GM23338 (cell line): ENCODE measurements around the gene TLCD3A. TPM values are rescaled to one million over a fixed set of nuclear protein-coding genes. Genes with fewer than 3 reads are reported as not detected.
A peak's percentile ranks its signal among the peaks of the same experiment; 100 is the strongest.

Source experiments
- ATAC-seq: fragments of 200-7000 bp; cut with Tn5 transposase; 3 replicates; pipeline ENCODE4 v1.9.1; 2020
- DNase-seq: peaks from one replicate; pipeline ENCODE4 v3.0.0-alpha.2; 2015; ENCODE audit warnings: low spot score
- H2AFZ ChIP-seq: fragments of 200-600 bp; sonication (generic); 2 replicates; pipeline ENCODE4 v1.8.0; 2016; ENCODE audit warnings: antibody characterized with exemption, mild to moderate bottlenecking, moderate library complexity
- H3F3A ChIP-seq: fragments of 200-600 bp; sonication (generic); replicated peaks from 2 replicates; pipeline ENCODE4 v1.8.0; 2017; ENCODE audit warnings: antibody characterized with exemption, mixed run types, low read depth
- H3K27ac ChIP-seq: fragments of 200-600 bp; sonication (generic); 2 replicates; pipeline ENCODE4 v1.6.1; 2016; ENCODE audit warnings: low read depth
- H3K27me3 ChIP-seq: fragments of 200-600 bp; sonication (generic); 2 replicates; pipeline ENCODE4 v1.8.0; 2016; ENCODE audit warnings: mild to moderate bottlenecking, mixed run types, moderate library complexity; ENCODE audit not compliant: insufficient read depth
- H3K36me3 ChIP-seq: fragments of 200-600 bp; sonication (generic); 2 replicates; pipeline ENCODE4 v1.8.0; 2016; ENCODE audit warnings: mild to moderate bottlenecking; ENCODE audit not compliant: insufficient read depth
- H3K4me1 ChIP-seq: fragments of 200-600 bp; sonication (generic); 2 replicates; pipeline ENCODE4 v1.8.0; 2016; ENCODE audit warnings: mild to moderate bottlenecking, moderate library complexity; ENCODE audit not compliant: insufficient read depth
- H3K4me2 ChIP-seq: fragments of 200-600 bp; sonication (generic); 2 replicates; pipeline ENCODE4 v1.7.1; 2017; ENCODE audit warnings: mixed run types
- H3K4me3 ChIP-seq: fragments of 200-600 bp; sonication (generic); 2 replicates; pipeline ENCODE4 v1.6.1; 2016; ENCODE audit warnings: mixed run types
- H3K79me2 ChIP-seq: fragments of 200-600 bp; sonication (generic); replicated peaks from 2 replicates; pipeline ENCODE4 v1.8.0; 2017; ENCODE audit warnings: mild to moderate bottlenecking; ENCODE audit not compliant: insufficient read depth
- H3K9me2 ChIP-seq: fragments of 200-600 bp; sonication (generic); 2 replicates; pipeline ENCODE4 v1.8.0; 2017; ENCODE audit not compliant: insufficient read depth
- H4K20me1 ChIP-seq: fragments of 200-600 bp; sonication (generic); replicated peaks from 2 replicates; pipeline ENCODE4 v1.8.0; 2017; ENCODE audit warnings: mild to moderate bottlenecking; ENCODE audit not compliant: insufficient read depth
- H3K27ac Mint-ChIP-seq: 2 replicates; pipeline ENCODE4 v1.8.0; 2020; ENCODE audit warnings: inconsistent platforms, mild to moderate bottlenecking, moderate library complexity, mixed read lengths
- H3K27me3 Mint-ChIP-seq: 3 replicates; pipeline ENCODE4 v1.8.0; 2022; ENCODE audit warnings: low read depth, mild to moderate bottlenecking, moderate library complexity, mixed read lengths, inconsistent platforms; ENCODE audit not compliant: insufficient read depth, poor library complexity
- H3K36me3 Mint-ChIP-seq: 3 replicates; pipeline ENCODE4 v1.8.0; 2021; ENCODE audit warnings: low read depth, mild to moderate bottlenecking, inconsistent platforms, moderate library complexity, mixed read lengths
- H3K4me1 Mint-ChIP-seq: 3 replicates; pipeline ENCODE4 v1.8.0; 2020; ENCODE audit warnings: mild to moderate bottlenecking, inconsistent platforms, mixed read lengths
- H3K4me3 Mint-ChIP-seq: 3 replicates; pipeline ENCODE4 v1.8.0; 2021; ENCODE audit warnings: moderate library complexity, mild to moderate bottlenecking, inconsistent platforms, mixed read lengths
- H3K9me3 Mint-ChIP-seq: 3 replicates; pipeline ENCODE4 v1.8.0; 2020; ENCODE audit warnings: moderate library complexity, mild to moderate bottlenecking, inconsistent platforms, mixed read lengths
- CREB1 ChIP-seq: fragments of 250-450 bp; sonication (Bioruptor Pico); IDR thresholded peaks from 2 replicates; pipeline ENCODE4 v1.5.0; 2020; ENCODE audit warnings: low read depth, mild to moderate bottlenecking, moderate library complexity
- EZH2 ChIP-seq: fragments of 200-600 bp; sonication (generic); IDR thresholded peaks from one replicate; pipeline ENCODE4 v1.8.0; 2017; ENCODE audit warnings: antibody characterized with exemption, mild to moderate bottlenecking, low read depth; ENCODE audit not compliant: unreplicated experiment
- EZH2phosphoT487 ChIP-seq: fragments of 200-600 bp; sonication (generic); IDR thresholded peaks from one replicate; pipeline ENCODE4 v1.8.1; 2018; ENCODE audit warnings: antibody characterized with exemption; ENCODE audit not compliant: unreplicated experiment
- JUNB ChIP-seq: IDR thresholded peaks from one replicate; pipeline ENCODE4 v1.6.1; 2016; ENCODE audit warnings: antibody characterized with exemption; ENCODE audit not compliant: unreplicated experiment
- NANOG ChIP-seq: IDR thresholded peaks from 2 replicates; pipeline ENCODE4 v1.6.1; 2016; ENCODE audit warnings: antibody characterized with exemption, borderline replicate concordance
- POLR2AphosphoS5 ChIP-seq: IDR thresholded peaks from 2 replicates; pipeline ENCODE4 v1.6.1; 2016; ENCODE audit warnings: antibody characterized with exemption, low read depth
- STAT1 ChIP-seq: IDR thresholded peaks from one replicate; pipeline ENCODE4 v1.6.1; 2016; ENCODE audit warnings: antibody characterized with exemption; ENCODE audit not compliant: unreplicated experiment
- ZNF114 ChIP-seq: fragments of 250-450 bp; sonication (Bioruptor Pico); IDR thresholded peaks from 2 replicates; pipeline ENCODE4 v1.5.0; 2020; ENCODE audit warnings: mild to moderate bottlenecking, moderate library complexity
- ZNF331 ChIP-seq: fragments of 250-450 bp; sonication (Bioruptor Pico); IDR thresholded peaks from 2 replicates; pipeline ENCODE4 v1.5.0; 2020; ENCODE audit warnings: low read depth, mild to moderate bottlenecking, moderate library complexity
- polyA plus RNA-seq: library from polyadenylated mRNA; unstranded; fragments of >200 nt; fragmentation: Nextera tagmentation; extraction: Ambion mirVana; gene quantifications from 2 replicates; pipeline ENCODE4 v1.2.1, GENCODE V29; 2016
- total RNA-seq: library from RNA; depleted of rRNA; stranded (reverse); fragments of >200 nt; shearing (Covaris generic); gene quantifications from 2 replicates; pipeline ENCODE4 v1.2.3, GENCODE V29; 2014
- TF ChIP-seq, protein P1 (sequence below): IDR thresholded peaks from one replicate; pipeline ENCODE4 v1.6.1; 2018; ENCODE audit warnings: antibody characterized with exemption; ENCODE audit not compliant: unreplicated experiment

The TLCD3A gene
- total and polyA plus RNA-seq, 2 experiments from 2014 or later: 10.3 to 21.1 TPM

DNA sequence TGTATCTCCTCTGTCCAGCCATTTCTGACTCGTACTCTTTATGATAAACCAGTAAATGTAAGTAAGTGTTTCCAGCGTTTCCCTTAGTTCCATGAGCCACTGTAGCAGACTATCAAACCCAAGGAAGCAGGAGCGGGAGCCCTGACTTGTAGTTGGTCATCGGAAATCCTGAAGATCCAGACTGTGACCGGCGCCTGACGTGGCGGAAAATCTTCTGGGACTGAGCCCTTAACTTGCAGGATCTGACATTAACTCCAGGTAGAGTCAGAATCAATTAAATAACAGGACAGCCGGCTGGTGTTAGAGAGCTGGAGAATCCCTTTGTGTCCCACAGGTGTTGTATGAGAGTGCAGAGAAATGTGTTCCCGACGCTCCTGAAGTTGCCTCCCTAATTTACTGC lies 45.7 kb downstream of the TLCD3A start:
- peaks cover 45% of the 10 kb centered on the region for H3K79me2 ChIP-seq

DNA sequence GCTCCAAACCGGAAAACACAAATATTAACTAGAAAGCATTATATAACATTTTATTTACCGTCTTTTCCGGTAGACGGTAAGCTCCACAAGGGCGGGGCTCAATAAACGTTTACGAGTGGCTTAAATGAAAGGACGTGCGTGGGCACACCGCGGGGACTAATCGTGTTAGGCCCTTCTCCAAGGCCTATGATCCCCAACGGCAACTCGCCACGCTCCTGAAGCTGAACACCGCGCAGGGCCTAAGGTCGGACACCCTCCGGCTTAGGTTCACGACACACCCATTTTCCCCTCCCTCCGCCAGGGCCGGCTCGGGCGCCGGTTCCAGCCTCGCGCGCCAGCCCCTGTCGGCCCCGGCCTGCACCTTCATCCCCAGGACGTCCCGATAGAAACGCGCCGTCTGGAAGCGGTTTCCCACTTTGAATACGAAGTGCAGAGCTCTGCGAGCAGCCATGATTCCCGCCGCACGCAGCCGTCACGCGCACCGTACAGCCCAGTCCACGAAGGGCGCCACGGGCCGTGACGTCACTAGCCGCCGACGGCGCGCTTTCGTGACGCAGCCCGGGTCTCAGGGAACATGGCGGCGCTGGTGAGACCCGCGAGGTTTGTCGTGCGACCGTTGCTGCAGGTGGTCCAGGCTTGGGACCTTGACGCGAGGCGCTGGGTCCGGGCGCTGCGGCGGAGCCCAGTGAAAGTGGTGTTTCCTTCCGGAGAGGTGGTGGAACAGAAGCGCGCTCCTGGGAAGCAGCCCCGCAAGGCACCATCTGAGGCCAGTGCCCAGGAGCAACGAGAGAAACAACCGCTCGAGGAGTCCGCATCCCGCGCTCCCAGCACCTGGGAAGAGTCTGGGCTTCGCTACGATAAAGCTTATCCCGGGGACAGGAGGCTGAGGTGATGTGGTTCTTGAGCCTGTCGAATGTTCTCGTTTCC lies 49.7 kb downstream of the TLCD3A start, which contains the start of the genes GLOD4 and MRM3:
Gene GLOD4, minus strand, starts transcription at position 476 of the 927 bp plus-strand sequence. Its CDS starts 25 bp downstream, at position 451.
Gene MRM3, plus strand, starts transcription at position 549 of the 927 bp plus-strand sequence. Its CDS starts 26 bp downstream, at position 575.
- Histone ChIP-seq H4K20me1 (peaks cover 18% of the 10 kb centered on the region), H3K79me2 (peaks cover 80% of the 10 kb centered on the region), H3K4me2 (peak within 1 kb of the TSS; percentile 100), H3F3A (peaks cover 3% of the 10 kb centered on the region; the same call in 1 of the 2 replicates), H3K9me2 (no peaks in the 10 kb centered on the region), H3K4me3 (peak within 1 kb of the TSS; percentile 98), H3K36me3 (peaks cover 20% of the 10 kb centered on the region; the same call in 1 of the 2 replicates), H2AFZ (peak within 1 kb of the TSS; percentile 94), H3K27ac (peak within 1 kb of the TSS; percentile 89), H3K27me3 (no peaks in the 10 kb centered on the region), H3K4me1 (peaks cover 16% of the 10 kb centered on the region; the same call in 1 of the 2 replicates)
- Mint-ChIP-seq H3K4me3 (peak within 1 kb of the TSS; percentile 95), H3K4me1 (peaks cover 9% of the 10 kb centered on the region; the same call in 2 of the 3 replicates), H3K36me3 (peaks cover 35% of the 10 kb centered on the region), H3K27ac (peak within 1 kb of the TSS; percentile 99), H3K9me3 (no peaks in the 10 kb centered on the region; the same call in 2 of the 3 replicates), H3K27me3 (peaks cover 21% of the 10 kb centered on the region)
- DNase-seq (peak; percentile 84), ATAC-seq (peak; percentile 92)
- TF ChIP-seq ZNF331 (CRISPR knock-in tag): no peak
- no peak for TF ChIP-seq NANOG
- TF ChIP-seq ZNF114 (CRISPR knock-in tag): no peak
- no peak for TF ChIP-seq EZH2phosphoT487
- TF ChIP-seq, protein P1, sequence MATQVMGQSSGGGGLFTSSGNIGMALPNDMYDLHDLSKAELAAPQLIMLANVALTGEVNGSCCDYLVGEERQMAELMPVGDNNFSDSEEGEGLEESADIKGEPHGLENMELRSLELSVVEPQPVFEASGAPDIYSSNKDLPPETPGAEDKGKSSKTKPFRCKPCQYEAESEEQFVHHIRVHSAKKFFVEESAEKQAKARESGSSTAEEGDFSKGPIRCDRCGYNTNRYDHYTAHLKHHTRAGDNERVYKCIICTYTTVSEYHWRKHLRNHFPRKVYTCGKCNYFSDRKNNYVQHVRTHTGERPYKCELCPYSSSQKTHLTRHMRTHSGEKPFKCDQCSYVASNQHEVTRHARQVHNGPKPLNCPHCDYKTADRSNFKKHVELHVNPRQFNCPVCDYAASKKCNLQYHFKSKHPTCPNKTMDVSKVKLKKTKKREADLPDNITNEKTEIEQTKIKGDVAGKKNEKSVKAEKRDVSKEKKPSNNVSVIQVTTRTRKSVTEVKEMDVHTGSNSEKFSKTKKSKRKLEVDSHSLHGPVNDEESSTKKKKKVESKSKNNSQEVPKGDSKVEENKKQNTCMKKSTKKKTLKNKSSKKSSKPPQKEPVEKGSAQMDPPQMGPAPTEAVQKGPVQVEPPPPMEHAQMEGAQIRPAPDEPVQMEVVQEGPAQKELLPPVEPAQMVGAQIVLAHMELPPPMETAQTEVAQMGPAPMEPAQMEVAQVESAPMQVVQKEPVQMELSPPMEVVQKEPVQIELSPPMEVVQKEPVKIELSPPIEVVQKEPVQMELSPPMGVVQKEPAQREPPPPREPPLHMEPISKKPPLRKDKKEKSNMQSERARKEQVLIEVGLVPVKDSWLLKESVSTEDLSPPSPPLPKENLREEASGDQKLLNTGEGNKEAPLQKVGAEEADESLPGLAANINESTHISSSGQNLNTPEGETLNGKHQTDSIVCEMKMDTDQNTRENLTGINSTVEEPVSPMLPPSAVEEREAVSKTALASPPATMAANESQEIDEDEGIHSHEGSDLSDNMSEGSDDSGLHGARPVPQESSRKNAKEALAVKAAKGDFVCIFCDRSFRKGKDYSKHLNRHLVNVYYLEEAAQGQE: no peak
- TF ChIP-seq POLR2AphosphoS5: peak; percentile 98
- no peak for TF ChIP-seq STAT1
- no peak for TF ChIP-seq EZH2
- TF ChIP-seq JUNB: no peak

More for the DNA sequence above, 45.7 kb downstream of the TLCD3A start:
- TF ChIP-seq NANOG (no peak), JUNB (no peak), CREB1 (CRISPR knock-in tag) (no peak), STAT1 (no peak)
- H3F3A ChIP-seq: peaks cover 3% of the 10 kb centered on the region; the same call in 1 of the 2 replicates
- peaks cover 7% of the 10 kb centered on the region; the same call in 1 of the 2 replicates for H3K4me1 ChIP-seq
- DNase-seq: no peak
- ATAC-seq: no peak
- H3K9me2 ChIP-seq: no peaks in the 10 kb centered on the region
- peaks cover 32% of the 10 kb centered on the region for H3K36me3 ChIP-seq
- H3K27me3 ChIP-seq: no peaks in the 10 kb centered on the region
- Mint-ChIP-seq H3K4me3 (no peak overlapping the region), H3K9me3 (no peaks in the 10 kb centered on the region; the same call in 2 of the 3 replicates), H3K27me3 (peaks cover 20% of the 10 kb centered on the region), H3K4me1 (peaks cover 6% of the 10 kb centered on the region; the same call in 2 of the 3 replicates), H3K27ac (no peak overlapping the region), H3K36me3 (peaks cover 60% of the 10 kb centered on the region)
- H2AFZ ChIP-seq: no peak overlapping the region
- H3K27ac ChIP-seq: no peak overlapping the region
- H3K4me3 ChIP-seq: no peak overlapping the region
- H4K20me1 ChIP-seq: peaks cover 15% of the 10 kb centered on the region
- H3K4me2 ChIP-seq: no peak overlapping the region
